ENCODE data around the gene GRN. TPM values are rescaled to one million over a fixed set of nuclear protein-coding genes. Genes with fewer than 3 reads are reported as not detected.
A peak's percentile ranks its signal among the peaks of the same experiment; 100 is the strongest.

The GRN gene
- total RNA-seq, 1 experiment from 2014 or later, result 127 TPM

DNA sequence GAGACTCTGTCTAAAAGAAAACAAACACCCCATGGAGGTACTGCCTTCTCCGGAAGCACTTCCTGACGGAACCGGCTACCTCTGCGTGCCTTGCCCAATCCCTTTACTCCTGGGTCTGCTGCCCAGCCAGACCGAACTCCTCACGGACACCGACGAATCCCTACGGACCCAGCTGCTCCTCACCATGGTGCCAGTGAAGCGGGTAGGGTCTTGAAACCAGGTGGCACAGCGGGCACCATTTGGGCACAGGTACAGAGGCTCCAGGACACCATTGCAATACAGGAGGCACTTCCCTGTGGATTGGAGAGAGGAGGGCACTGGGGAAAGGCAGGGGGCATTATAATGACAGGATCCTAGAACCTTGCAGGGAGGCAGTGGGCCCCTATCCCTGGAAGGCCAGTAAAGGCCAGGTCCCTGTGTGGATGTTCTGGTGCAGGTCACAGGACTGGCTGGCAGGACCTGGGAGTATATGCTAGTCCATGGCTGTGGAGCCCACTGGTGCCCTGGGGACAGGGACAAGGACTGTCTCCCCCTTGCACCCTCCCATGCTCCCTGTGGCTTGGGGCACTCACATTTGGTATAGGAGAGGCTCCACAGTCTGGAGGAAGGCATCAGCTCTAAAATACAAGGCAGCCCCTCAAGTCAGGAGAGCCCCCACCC lies 22.7 kb upstream of the GRN start:
- Histone ChIP-seq H2AK5ac (ENCODE audit: insufficient read length, low read length) (no peak overlapping the region), H2BK15ac (ENCODE audit: low read depth, low read length) (no peak overlapping the region), H2AFZ (ENCODE audit: low read length) (no peak overlapping the region), H2BK120ac (ENCODE audit: low read depth, low read length, poor library complexity, severe bottlenecking) (no peak overlapping the region), H3K4me1 (ENCODE audit: insufficient read depth, low read length) (no peaks in the 10 kb centered on the region), H3K23ac (ENCODE audit: insufficient read length, low read depth, low read length) (no peak overlapping the region), H4K8ac (replicated peaks; ENCODE audit: insufficient read length, low read depth, low read length) (no peak overlapping the region), H3K56ac (ENCODE audit: insufficient read length, low read depth, low read length) (no peak overlapping the region), H3K79me1 (ENCODE audit: insufficient read depth, low read depth, low read length, poor library complexity, severe bottlenecking) (peaks cover 4% of the 10 kb centered on the region), H4K20me1 (ENCODE audit: control insufficient read depth, insufficient read depth, insufficient read length) (no peaks in the 10 kb centered on the region), H3K18ac (ENCODE audit: insufficient read length, low read depth, low read length) (no peak overlapping the region), H3K23me2 (ENCODE audit: insufficient read length, low read depth, low read length, poor library complexity, severe bottlenecking) (peaks cover 13% of the 10 kb centered on the region), H3K27ac (ENCODE audit: insufficient read length, low read depth, low read length) (no peak overlapping the region), H3K27me3 (ENCODE audit: insufficient read depth, low read length) (no peaks in the 10 kb centered on the region), H2BK12ac (ENCODE audit: insufficient read length, low read depth, low read length) (no peak overlapping the region), H3T11ph (ENCODE audit: low read length) (no peak overlapping the region), H3K79me2 (ENCODE audit: insufficient read depth, low read length) (peaks cover 4% of the 10 kb centered on the region; the same call in 1 of the 2 replicates), H3K9ac (ENCODE audit: extremely low read depth, insufficient read length, low read length) (no peak overlapping the region), H3K14ac (ENCODE audit: insufficient read depth, low read length) (no peak overlapping the region), H4K5ac (ENCODE audit: insufficient read length, low read depth, low read length) (no peak overlapping the region), H2BK5ac (ENCODE audit: insufficient read length, low read length) (no peak overlapping the region), H3K4me2 (ENCODE audit: insufficient read depth, insufficient read length, low read length) (no peak overlapping the region), H4K91ac (ENCODE audit: insufficient read length, low read depth, low read length) (no peak overlapping the region), H2BK20ac (ENCODE audit: low read depth, low read length, poor library complexity, severe bottlenecking) (no peak overlapping the region), H3K4ac (ENCODE audit: low read depth, low read length) (no peak overlapping the region), H3K9me3 (ENCODE audit: control insufficient read depth, low read depth, low read length) (no peaks in the 10 kb centered on the region)
- H3K27me3 Mint-ChIP-seq (ENCODE audit: low read depth), result peaks cover 17% of the 10 kb centered on the region
- no peak overlapping the region for H3K27ac Mint-ChIP-seq
- H3K4me1 Mint-ChIP-seq, result peaks cover 8 to 16% of the 10 kb centered on the region in 2 experiments
- H3K4me3 Mint-ChIP-seq, result peak overlapping the region; percentile 67 to 88; a peak in 3 of 5 replicates
- peaks cover 20 to 50% (median 31%) of the 10 kb centered on the region in 3 experiments for H3K36me3 Mint-ChIP-seq (ENCODE audit: insufficient read depth in 1 of 3, low read depth in 3 of 3)
- no peak for DNase-seq
- TF ChIP-seq, protein P1, sequence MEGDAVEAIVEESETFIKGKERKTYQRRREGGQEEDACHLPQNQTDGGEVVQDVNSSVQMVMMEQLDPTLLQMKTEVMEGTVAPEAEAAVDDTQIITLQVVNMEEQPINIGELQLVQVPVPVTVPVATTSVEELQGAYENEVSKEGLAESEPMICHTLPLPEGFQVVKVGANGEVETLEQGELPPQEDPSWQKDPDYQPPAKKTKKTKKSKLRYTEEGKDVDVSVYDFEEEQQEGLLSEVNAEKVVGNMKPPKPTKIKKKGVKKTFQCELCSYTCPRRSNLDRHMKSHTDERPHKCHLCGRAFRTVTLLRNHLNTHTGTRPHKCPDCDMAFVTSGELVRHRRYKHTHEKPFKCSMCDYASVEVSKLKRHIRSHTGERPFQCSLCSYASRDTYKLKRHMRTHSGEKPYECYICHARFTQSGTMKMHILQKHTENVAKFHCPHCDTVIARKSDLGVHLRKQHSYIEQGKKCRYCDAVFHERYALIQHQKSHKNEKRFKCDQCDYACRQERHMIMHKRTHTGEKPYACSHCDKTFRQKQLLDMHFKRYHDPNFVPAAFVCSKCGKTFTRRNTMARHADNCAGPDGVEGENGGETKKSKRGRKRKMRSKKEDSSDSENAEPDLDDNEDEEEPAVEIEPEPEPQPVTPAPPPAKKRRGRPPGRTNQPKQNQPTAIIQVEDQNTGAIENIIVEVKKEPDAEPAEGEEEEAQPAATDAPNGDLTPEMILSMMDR (conservative IDR thresholded peaks at IDR 0.05), result no peak
- no CpG with 5 or more reads among the region's 11 CpGs for WGBS (ENCODE audit: extremely low coverage, insufficient read length, low lambda C conversion rate)
- no peaks in the 10 kb centered on the region for H3K9me3 Mint-ChIP-seq

Data from H9 (cell line).